ENCODE data around the gene EVC. TPM values are rescaled to one million over a fixed set of nuclear protein-coding genes. Genes with fewer than 3 reads are reported as not detected.

The EVC gene
- total RNA-seq, 1 experiment from 2014 or later, result not detected

GRCh38 chr4:5686338-5686737 lies 24.7 kb upstream of the EVC start:
- H3K9me3 Mint-ChIP-seq (ENCODE audit: unreplicated experiment), result no peaks in the 10 kb centered on the region
- BruUV-seq (replicated peaks), result no TSS peak
- CTCF ChIA-PET, result no interaction called here
- Histone ChIP-seq H3K4me3 (ENCODE audit: low read depth, low read length) (no peak overlapping the region), H3K9me3 (no peaks in the 10 kb centered on the region), H3K4me1 (no peaks in the 10 kb centered on the region), H3K36me3 (ENCODE audit: control insufficient read depth, insufficient read depth, low read length) (no peaks in the 10 kb centered on the region), H3K27me3 (replicated peaks; ENCODE audit: control insufficient read depth, insufficient read depth, low read length) (no peaks in the 10 kb centered on the region)
- no peaks in the 10 kb centered on the region for H3K36me3 Mint-ChIP-seq (ENCODE audit: insufficient read depth, unreplicated experiment)
- TF ChIP-seq CTCF (IDR thresholded peaks at IDR 0.05; ENCODE audit: insufficient read depth in 1 of 2, low read depth in 1 of 2, low read length in 1 of 2, severe bottlenecking in 1 of 2, unreplicated experiment in 1 of 2), result no peak
- no peak overlapping the region for H3K4me3 Mint-ChIP-seq (ENCODE audit: unreplicated experiment)
- H3K27me3 Mint-ChIP-seq (ENCODE audit: insufficient read depth, unreplicated experiment), result peaks cover 8% of the 10 kb centered on the region
- intact Hi-C loops (cut with micrococcal nuclease; ENCODE audit: unreplicated experiment), result no loop called here
- DNase-seq, result no peak
- POLR2A ChIA-PET, result no interaction called here
- no peak overlapping the region for H3K27ac Mint-ChIP-seq (ENCODE audit: unreplicated experiment)
- H3K4me1 Mint-ChIP-seq (ENCODE audit: low read depth, unreplicated experiment), result no peaks in the 10 kb centered on the region

GRCh38 chr4:5689065-5689464 lies 21.9 kb upstream of the EVC start:
- no peaks in the 10 kb centered on the region for H3K9me3 Mint-ChIP-seq (ENCODE audit: unreplicated experiment)
- H3K36me3 Mint-ChIP-seq (ENCODE audit: insufficient read depth, unreplicated experiment), result no peaks in the 10 kb centered on the region
- H3K27ac Mint-ChIP-seq (ENCODE audit: unreplicated experiment), result no peak overlapping the region
- Histone ChIP-seq H3K4me3 (ENCODE audit: low read depth, low read length) (no peak overlapping the region), H3K36me3 (ENCODE audit: control insufficient read depth, insufficient read depth, low read length) (no peaks in the 10 kb centered on the region), H3K27me3 (replicated peaks; ENCODE audit: control insufficient read depth, insufficient read depth, low read length) (no peaks in the 10 kb centered on the region), H3K9me3 (no peaks in the 10 kb centered on the region), H3K4me1 (no peaks in the 10 kb centered on the region)
- ChIA-PET CTCF (no interaction called here), POLR2A (no interaction called here)
- no peaks in the 10 kb centered on the region for H3K4me1 Mint-ChIP-seq (ENCODE audit: low read depth, unreplicated experiment)
- intact Hi-C loops (cut with micrococcal nuclease; ENCODE audit: unreplicated experiment), result no loop called here
- no TSS peak for BruUV-seq (replicated peaks)
- no peak for DNase-seq
- peaks cover 10% of the 10 kb centered on the region for H3K27me3 Mint-ChIP-seq (ENCODE audit: insufficient read depth, unreplicated experiment)
- no peak overlapping the region for H3K4me3 Mint-ChIP-seq (ENCODE audit: unreplicated experiment)
- TF ChIP-seq CTCF (IDR thresholded peaks at IDR 0.05; ENCODE audit: insufficient read depth in 1 of 2, low read depth in 1 of 2, low read length in 1 of 2, severe bottlenecking in 1 of 2, unreplicated experiment in 1 of 2), result no peak

- intact Hi-C loops (cut with micrococcal nuclease; ENCODE audit: unreplicated experiment), result no loop called here
- Mint-ChIP-seq H3K27me3 (ENCODE audit: insufficient read depth, unreplicated experiment) (peaks cover 8% of the 10 kb centered on the region), H3K4me1 (ENCODE audit: low read depth, unreplicated experiment) (no peaks in the 10 kb centered on the region), H3K36me3 (ENCODE audit: insufficient read depth, unreplicated experiment) (no peaks in the 10 kb centered on the region), H3K27ac (ENCODE audit: unreplicated experiment) (no peak overlapping the region), H3K4me3 (ENCODE audit: unreplicated experiment) (no peak overlapping the region), H3K9me3 (ENCODE audit: unreplicated experiment) (no peaks in the 10 kb centered on the region)
- ChIA-PET POLR2A (no interaction called here), CTCF (no interaction called here)
- no peak for DNase-seq
- Histone ChIP-seq H3K36me3 (ENCODE audit: control insufficient read depth, insufficient read depth, low read length) (no peaks in the 10 kb centered on the region), H3K9me3 (no peaks in the 10 kb centered on the region), H3K27me3 (replicated peaks; ENCODE audit: control insufficient read depth, insufficient read depth, low read length) (no peaks in the 10 kb centered on the region; the same call in 1 of the 2 replicates), H3K4me1 (no peaks in the 10 kb centered on the region), H3K4me3 (ENCODE audit: low read depth, low read length) (no peak overlapping the region)
- BruUV-seq (replicated peaks), result no TSS peak
- no peak for TF ChIP-seq CTCF (IDR thresholded peaks at IDR 0.05; ENCODE audit: insufficient read depth in 1 of 2, low read depth in 1 of 2, low read length in 1 of 2, severe bottlenecking in 1 of 2, unreplicated experiment in 1 of 2)
Measured at GRCh38 chr4:5691491-5692132, 19.4 kb upstream of the EVC start.

Measured in Caco-2 (cell line).